HG02884 (cell line): ENCODE results near the gene CAPN2.

Source experiments
- ATAC-seq: cut with Tn5 transposase; IDR thresholded peaks from one replicate; pipeline ENCODE4 v1.9.1; 2021; ENCODE audit warnings: mild to moderate bottlenecking, moderate library complexity; ENCODE audit not compliant: unreplicated experiment

The CAPN2 gene

GRCh38 chr1:223824287-223824686 is 111.9 kb downstream of the CAPN2 start:
- ATAC-seq = no peak

- no peak for ATAC-seq
Measured at GRCh38 chr1:223824712-223825111, 112.4 kb downstream of the CAPN2 start.
